HG02798 (cell line): ENCODE measurements around the gene LDB3.

Source experiments
- ATAC-seq: cut with Tn5 transposase; IDR thresholded peaks from one replicate; pipeline ENCODE4 v1.9.1; 2021; ENCODE audit warnings: mild to moderate bottlenecking; ENCODE audit not compliant: unreplicated experiment, poor library complexity

Gene LDB3

GRCh38 chr10:86649471-86650150, 18.7 kb upstream of the LDB3 start:
- no peak for ATAC-seq

- no peak for ATAC-seq
Observed at GRCh38 chr10:86650151-86650550, 18.2 kb upstream of the LDB3 start.

- no peak for ATAC-seq
Observed at GRCh38 chr10:86651021-86651471, 17.3 kb upstream of the LDB3 start.

DNA sequence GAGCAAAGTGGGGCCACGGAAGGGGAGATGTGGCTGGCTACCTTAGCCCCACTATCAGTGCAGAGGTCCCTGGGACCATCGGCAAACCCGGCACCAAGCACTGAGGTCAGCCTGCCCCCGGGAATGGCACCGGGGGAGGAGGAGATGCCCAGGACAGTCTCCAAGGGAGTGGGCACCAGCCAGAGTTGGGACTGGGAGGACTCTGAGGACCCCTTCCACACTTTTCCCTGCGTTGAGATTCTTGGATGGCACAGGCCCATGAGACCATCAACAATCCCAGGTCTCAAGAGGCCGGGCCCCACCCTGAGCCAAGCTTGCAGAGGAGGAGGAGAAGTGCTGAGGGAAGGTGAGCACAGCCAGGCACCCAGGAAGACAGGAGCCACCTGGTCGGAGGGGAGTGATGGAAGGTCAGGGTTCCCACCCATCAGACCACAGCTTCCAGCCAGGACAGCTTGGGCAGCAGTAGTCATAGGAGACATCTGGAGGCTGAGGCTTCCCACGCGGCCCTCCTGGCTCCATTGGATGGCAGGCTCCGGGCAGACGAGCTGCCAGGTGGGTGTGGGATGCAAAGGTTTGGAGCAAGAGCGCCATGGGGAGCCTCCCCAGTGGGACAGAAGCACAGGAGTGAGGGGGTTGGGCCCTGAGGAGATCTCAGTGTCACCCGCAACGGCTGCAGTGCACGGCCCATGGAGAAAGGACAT, 16.5 kb upstream of the LDB3 start:
- ATAC-seq, result no peak

GRCh38 chr10:86652361-86653202, 15.7 kb upstream of the LDB3 start:
- no peak for ATAC-seq

DNA sequence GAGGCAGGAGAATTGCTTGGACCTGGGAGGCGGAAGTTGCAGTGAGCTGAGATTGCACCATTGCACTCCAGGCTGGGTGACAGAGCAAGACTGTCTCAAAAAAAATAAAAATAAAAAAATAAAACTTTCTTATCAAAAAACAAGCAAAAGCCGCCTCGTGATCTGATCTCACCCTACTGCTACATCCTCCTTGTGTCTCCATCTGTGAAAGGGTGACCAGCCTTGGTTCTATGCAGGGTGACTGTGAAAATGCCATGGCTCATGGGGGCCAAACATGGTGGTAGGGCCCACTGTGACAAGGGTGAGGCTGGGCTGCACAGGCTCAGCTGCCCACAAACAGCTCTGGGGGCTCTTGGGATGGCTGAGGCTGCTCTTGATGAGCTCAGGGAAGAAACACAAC, 14.9 kb upstream of the LDB3 start:
- no peak for ATAC-seq

DNA sequence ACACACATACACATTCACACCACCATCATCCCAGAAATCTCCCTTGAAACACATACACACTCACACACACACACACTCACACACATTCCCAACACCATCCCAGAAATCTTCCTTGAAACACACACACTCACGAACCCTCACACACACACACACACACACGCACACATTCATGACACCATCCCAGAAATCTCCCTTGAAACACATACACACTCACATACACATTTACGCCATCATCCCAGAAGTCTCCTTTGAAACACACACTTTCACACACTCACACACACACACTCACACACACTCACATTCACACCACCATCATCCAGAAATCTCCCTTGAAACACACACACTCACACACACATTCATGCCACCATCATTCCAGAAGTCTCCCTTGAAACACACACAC, 14.3 kb upstream of the LDB3 start:
- no peak for ATAC-seq

- ATAC-seq, result no peak
Observed at GRCh38 chr10:86654411-86655172, 13.7 kb upstream of the LDB3 start, which contains the start of gene OPN4. TSS of gene OPN4 (plus strand) at chr10:86654547. CDS start at chr10:86654784, 237 bp downstream.

GRCh38 chr10:86655173-86655540, 13.2 kb upstream of the LDB3 start:
- no peak for ATAC-seq

DNA sequence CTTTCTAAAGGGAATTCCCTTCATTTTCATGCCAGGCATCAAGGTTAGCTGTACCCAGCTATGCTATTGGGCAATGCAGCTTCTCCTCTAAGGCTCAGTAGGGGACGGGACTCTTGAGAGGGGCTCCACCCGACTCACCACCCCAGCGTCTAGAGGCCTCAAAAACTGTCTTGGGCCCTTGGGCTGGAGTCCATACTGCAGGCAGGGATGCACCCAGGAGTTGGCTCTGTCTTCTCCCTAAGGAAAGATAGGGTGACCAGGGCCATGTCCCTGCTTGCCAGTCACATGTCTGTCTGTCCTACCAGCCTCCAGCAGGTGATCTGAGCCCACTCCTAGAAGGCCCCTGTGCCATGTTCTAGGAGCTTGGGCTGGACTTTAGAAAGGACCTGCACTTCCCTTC, 12.7 kb upstream of the LDB3 start:
- no peak for ATAC-seq

DNA sequence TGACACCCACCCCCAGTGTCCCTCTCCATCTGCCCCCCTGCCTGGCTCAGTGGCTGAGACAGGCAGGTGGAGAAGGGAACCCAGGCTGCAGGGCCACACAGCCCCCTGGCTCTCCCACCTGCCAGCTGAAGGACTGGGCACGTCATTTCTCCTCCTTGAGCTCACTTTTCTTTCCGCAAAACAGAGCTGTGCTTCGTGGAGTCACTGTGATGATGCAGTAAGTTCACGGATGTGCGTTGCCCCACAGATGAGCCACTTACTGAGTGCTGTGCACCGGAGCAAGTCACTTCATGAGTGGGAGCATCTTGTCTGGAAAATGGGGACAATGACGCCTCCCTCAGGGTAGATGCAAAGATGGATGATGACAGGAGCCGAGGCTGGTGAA, 11.3 kb upstream of the LDB3 start:
- ATAC-seq, result no peak

DNA sequence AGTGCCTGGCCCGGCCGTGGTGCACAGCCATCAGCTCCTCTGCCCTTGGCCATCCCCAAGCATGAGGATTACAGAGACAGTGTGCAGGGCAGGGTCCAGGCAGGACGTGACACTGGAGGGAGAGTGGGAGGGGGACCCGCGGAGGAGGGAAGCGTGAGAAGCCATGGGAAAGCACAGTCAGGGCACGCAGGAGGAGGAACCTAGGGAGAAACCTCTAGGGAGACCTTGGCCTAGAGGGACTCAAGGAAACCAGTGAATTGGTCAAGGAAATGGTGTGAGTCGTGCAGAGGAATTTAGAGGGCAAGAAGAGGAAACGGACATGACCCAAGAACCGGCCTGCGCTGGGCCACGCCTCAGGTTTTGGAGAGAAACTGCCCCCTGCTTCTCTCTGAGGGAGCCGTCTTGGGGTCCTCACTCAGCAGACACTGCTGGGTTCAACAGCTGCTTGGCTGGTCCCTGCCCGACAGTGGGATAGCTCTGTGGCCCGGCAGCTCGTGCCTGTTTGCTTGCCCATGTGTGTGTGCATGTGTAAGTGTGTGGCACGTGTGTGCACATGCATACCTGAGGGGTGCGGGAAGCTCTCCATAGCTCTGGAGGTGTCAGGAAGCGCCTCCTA, 10.8 kb upstream of the LDB3 start:
- ATAC-seq, result no peak

DNA sequence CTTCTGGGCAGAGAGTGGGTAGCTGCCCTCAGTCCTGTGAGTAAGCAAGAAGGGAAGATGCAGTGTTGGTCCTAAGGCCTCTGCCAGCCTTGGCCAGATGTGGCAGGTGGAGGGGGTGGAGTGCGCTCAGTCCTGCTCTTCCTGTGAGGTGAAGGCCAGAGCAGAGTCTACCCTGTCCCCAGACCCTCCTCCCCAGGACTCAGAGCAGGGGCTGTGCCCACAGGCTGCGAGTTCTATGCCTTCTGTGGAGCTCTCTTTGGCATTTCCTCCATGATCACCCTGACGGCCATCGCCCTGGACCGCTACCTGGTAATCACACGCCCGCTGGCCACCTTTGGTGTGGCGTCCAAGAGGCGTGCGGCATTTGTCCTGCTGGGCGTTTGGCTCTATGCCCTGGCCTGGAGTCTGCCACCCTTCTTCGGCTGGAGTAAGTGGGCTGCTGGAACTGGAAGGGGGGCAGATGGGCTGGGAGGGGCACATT, 10.0 kb upstream of the LDB3 start:
- no peak for ATAC-seq

DNA sequence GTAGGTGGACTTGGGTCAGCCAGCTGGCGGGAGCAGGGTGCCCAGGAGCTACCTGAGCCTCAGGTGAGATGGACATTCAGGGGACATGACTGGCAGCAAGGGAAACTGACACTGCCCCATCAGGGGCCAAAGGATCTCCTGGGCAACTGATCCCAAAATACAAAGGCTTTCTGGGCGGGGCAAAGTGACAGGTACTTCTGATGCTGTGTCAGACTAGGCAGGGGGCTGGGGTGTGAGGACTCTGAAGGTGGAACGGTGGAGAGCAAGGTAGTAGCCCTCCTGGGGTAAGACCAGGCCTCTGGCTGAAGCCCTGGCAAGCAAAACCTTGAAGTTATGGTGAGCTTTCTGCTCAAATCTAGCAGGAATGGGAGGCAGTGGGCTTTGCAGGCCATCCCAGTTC, 9.6 kb upstream of the LDB3 start:
- no peak for ATAC-seq

GRCh38 chr10:86659161-86659691, 9.1 kb upstream of the LDB3 start:
- ATAC-seq, result no peak

DNA sequence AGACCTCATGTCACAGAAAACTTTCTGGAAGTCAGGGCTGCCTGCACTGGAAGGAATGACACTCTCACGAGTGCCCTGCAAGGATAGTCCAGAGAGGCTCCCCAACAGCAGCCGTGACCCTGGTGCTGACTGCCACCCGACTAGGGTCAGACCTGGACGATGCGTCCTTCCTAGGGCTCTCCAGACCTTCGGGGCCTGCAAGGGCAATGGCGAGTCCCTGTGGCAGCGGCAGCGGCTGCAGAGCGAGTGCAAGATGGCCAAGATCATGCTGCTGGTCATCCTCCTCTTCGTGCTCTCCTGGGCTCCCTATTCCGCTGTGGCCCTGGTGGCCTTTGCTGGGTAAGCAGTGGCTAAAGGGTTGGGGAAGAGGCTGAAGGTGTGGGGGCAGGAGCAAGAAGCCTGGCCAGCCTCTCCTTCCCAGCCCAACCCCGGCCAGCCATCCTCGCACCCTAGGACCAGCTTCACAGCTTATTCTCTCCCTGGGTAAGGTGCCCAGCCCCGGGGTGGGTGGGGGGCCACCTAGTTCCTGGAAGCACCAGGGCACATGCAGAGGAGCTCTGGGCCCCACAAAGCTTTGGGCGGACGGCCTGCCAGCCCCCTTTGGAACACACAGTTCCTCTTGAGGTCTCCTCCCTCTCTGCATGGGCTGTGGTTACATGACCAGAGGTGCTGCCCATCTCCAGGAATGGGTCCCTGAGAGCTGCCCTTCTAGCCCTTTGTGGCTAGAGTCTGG, 8.4 kb upstream of the LDB3 start:
- ATAC-seq, result no peak

DNA sequence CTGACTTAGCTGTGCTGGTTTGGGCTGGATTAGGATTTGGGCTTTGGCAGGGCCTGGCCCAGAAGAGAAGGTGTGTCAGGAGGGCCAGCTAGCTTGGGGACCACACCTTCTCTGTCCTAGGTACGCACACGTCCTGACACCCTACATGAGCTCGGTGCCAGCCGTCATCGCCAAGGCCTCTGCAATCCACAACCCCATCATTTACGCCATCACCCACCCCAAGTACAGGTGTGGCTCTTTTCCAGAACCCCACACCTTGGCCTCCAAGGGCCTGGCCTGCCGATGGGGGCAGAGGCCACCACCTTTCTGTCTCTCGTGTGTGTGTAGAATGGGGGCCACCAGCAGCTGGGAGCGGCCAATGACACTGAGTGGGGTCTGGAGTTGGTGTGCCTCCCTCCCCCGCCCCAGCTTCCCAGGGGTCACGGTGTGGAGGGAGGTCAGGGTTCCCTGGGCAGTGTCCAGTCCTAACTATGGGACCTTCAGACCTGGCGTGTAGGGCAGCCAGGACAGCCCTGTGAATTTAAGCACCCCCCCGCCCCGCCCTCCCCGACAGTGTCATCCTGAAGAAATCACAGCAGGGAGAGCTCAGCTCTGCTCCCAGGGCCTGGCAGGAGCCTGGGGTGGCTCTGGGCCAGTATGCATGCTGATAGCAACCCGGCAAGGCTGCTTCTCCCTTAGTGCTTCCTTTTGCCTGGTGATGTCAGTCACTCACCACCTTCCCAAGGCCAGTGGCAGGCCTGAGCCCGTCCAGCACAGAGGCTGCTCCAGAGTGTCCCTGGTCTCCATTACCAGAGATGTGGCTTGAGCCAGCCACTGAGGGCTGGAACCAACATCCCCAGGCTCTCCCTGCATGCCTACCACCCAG, 6.9 kb upstream of the LDB3 start:
- no peak for ATAC-seq
